ENCODE measurements around the gene PHYHD1.

DNA sequence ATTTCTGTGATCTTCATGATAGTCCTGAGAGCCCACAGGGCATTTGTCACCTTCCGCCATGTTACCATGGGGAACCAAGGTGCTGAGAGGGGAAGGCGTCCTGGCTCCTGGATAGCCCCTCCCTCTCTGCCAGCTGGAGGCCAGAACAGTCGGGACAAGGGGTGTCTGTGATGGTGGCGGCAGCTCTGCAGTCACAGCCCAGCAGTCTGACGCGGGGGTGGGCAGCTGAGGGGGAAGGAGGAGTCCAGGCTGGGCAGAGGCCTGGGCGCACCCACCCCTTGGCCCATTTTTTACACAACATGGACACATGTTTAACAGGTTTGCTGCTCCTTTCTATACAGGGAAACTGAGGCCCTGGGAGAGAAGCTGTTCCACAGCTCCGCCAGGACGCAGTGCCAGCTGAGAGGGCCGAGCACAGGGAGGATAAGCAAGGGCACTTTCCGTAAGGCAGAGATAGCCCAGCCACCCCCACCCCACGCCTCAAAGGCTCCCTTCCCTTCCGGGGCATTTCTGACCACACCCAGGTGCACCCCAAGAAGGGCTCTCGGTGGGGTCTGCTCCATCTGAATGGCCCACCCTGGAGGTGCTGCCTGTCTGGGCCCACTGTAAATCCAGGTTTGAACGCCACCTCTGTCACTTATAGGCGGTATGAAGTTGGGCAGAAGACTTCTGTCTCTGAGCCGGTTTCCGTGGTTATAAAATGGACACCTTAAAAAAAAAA, 21.8 kb upstream of the PHYHD1 start:
- TF ChIP-seq POLR2AphosphoS5 (IDR thresholded peaks at IDR 0.05; ENCODE audit: low read depth) (no peak), SPI1 (IDR thresholded peaks at IDR 0.05; ENCODE audit: borderline replicate concordance, low read depth) (no peak)
- TF ChIP-seq, protein P1, sequence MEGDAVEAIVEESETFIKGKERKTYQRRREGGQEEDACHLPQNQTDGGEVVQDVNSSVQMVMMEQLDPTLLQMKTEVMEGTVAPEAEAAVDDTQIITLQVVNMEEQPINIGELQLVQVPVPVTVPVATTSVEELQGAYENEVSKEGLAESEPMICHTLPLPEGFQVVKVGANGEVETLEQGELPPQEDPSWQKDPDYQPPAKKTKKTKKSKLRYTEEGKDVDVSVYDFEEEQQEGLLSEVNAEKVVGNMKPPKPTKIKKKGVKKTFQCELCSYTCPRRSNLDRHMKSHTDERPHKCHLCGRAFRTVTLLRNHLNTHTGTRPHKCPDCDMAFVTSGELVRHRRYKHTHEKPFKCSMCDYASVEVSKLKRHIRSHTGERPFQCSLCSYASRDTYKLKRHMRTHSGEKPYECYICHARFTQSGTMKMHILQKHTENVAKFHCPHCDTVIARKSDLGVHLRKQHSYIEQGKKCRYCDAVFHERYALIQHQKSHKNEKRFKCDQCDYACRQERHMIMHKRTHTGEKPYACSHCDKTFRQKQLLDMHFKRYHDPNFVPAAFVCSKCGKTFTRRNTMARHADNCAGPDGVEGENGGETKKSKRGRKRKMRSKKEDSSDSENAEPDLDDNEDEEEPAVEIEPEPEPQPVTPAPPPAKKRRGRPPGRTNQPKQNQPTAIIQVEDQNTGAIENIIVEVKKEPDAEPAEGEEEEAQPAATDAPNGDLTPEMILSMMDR (IDR thresholded peaks at IDR 0.05; ENCODE audit: insufficient read depth, low read length), result no peak
- TF ChIP-seq, protein P2, sequence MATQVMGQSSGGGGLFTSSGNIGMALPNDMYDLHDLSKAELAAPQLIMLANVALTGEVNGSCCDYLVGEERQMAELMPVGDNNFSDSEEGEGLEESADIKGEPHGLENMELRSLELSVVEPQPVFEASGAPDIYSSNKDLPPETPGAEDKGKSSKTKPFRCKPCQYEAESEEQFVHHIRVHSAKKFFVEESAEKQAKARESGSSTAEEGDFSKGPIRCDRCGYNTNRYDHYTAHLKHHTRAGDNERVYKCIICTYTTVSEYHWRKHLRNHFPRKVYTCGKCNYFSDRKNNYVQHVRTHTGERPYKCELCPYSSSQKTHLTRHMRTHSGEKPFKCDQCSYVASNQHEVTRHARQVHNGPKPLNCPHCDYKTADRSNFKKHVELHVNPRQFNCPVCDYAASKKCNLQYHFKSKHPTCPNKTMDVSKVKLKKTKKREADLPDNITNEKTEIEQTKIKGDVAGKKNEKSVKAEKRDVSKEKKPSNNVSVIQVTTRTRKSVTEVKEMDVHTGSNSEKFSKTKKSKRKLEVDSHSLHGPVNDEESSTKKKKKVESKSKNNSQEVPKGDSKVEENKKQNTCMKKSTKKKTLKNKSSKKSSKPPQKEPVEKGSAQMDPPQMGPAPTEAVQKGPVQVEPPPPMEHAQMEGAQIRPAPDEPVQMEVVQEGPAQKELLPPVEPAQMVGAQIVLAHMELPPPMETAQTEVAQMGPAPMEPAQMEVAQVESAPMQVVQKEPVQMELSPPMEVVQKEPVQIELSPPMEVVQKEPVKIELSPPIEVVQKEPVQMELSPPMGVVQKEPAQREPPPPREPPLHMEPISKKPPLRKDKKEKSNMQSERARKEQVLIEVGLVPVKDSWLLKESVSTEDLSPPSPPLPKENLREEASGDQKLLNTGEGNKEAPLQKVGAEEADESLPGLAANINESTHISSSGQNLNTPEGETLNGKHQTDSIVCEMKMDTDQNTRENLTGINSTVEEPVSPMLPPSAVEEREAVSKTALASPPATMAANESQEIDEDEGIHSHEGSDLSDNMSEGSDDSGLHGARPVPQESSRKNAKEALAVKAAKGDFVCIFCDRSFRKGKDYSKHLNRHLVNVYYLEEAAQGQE (IDR thresholded peaks at IDR 0.05; ENCODE audit: insufficient replicate concordance, low read depth), result no peak
